KBM-7 (cell line): ENCODE measurements around the gene STK38L.

Experiments
- DNase-seq: peaks from one replicate; pipeline ENCODE4 v3.0.0-alpha.2; 2015
- in situ Hi-C: fragments of 300-500 bp; cut with MboI; formaldehyde crosslinking; loops from 2 replicates; pipeline ENCODE4 v1.14.3; 2020; ENCODE audit warnings: low sequenced_read_pairs, low pct_unique_long_range_greater_than_20kb, mixed read lengths

The STK38L gene

DNA sequence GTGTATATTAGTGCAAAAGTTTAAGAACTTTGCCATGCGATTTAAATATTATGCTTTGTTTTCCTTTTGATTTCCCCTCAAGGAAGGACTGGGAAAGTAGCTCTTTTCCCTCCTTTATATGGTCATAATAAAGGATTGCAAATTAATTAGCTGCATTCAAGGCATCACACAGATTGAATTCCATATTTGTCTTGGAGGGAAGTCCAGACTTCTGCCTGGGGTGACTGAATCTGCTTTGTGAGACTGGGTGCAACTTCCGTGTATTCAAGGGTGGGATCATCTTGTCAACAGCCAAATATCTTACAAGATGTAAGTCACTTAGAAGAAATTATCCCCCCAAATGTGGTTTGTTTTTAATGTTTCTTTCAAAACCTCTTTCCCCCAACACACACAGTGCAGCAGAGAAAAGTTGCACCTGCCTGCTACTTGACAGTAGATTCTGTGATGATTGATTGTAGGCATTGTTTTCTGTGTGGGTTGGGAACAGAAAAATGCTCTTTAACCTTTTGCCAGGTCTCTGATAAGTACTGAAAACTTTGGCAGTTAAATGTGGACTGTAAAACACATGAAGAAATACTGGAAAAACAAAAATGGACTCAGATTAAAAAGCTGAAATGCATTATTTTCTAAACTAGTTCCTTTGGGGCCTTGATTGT lies 28.4 kb downstream of the STK38L start:
- no peak for DNase-seq
- in situ Hi-C loops = no loop called here

GRCh38 chr12:27273114-27273513 lies 29.0 kb downstream of the STK38L start:
- no peak for DNase-seq
- in situ Hi-C loops = no loop called here

DNA sequence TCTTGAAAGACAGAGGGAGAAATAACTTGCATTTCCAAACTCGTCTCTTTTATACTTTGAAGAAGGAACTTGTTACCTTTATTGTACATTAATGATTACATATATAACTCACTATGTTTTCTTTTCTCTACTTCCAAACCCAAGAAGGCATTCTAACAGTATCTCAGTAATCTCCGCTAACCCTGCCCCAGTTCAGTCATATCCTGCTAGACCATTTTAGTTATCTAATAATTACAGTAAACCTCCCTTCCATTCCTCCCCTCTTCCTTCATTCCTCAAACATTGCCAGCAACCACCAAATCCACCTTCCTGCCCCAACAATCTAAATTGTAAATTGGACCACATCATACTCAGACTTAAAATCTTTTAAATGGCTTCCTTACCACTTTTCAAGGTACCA lies 30.6 kb downstream of the STK38L start:
- DNase-seq = no peak
- in situ Hi-C loops = no loop called here

DNA sequence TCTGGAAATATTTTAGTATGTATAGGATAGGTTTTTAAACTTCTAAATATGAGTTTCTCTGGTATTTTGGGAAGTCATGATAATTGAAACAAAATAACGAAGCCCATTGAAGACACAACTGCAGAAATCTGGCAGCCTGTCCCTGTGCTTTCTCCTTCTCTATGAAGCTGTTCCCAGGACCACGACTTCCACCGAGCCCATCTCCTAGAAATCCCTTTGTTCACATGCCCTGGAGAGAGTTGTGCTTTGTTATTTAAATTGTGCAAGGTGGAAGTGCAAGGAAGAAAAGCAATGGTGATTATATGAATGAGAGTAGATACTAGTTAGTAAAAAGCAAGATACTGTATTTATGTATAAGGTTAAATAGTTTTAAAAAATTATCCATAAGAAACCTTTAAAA lies 32.2 kb downstream of the STK38L start:
- DNase-seq = no peak
- in situ Hi-C loops = no loop called here

DNA sequence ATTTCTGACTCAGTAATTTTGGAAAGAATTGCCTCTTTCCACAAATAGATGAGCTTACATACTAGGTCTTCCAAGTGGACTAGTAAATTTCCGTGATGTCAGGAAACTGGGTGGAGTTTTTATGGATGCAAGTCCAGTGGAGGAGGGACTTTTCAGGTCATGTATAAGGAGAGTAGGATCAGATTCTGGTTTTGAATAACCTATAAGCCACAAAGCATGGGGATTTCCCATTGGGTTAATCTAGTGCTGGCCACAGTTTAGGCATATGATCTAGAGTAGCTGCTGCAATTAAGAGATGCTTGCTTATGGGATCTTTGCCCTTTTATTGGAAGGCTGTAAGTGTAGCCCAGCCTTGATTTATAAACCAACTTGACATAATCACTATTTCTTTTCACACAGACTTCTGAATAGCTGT lies 33.8 kb downstream of the STK38L start:
- DNase-seq = no peak
- in situ Hi-C loops = no loop called here

GRCh38 chr12:27279826-27280225 lies 35.7 kb downstream of the STK38L start:
- in situ Hi-C loops = no loop called here
- DNase-seq = peak; percentile 63

DNA sequence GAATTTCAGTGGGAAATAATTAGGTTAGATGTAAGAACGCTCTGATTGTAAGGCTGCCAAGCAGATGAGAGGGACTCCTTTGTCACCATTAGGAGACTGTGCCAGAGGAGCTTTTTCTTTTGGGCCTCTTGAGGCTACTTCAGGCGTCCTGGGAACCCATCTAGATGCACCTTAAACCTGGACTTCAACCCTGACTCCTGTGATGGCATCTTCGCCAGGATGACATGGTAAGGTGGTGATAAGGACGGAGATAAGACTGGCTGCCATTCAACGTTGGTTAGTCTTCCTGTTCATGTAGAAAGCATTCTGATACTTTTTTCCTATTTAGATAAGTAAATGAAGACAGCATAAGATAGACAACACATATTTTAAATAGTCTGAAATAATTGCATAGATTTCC lies 36.3 kb downstream of the STK38L start:
- no peak for DNase-seq
- in situ Hi-C loops = no loop called here

DNA sequence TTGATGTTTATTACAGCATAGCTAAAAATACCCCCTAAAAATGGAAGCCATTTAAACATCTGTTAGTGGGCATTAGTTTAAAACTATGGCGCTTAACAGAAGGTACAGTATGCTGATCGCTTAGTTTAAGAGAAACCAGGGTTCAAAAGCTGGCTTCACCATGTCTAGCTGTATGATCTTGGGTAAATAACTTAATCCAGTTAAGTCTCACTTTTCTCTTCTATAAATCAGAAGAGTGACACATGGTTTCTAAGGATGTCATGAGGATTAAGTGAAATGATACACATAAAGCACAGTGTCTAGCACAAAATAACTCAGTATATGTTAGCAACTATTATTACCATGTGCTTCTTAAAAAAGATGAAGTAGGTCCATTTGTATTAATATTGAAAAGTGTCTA lies 38.7 kb downstream of the STK38L start:
- in situ Hi-C loops = no loop called here
- DNase-seq = no peak

DNA sequence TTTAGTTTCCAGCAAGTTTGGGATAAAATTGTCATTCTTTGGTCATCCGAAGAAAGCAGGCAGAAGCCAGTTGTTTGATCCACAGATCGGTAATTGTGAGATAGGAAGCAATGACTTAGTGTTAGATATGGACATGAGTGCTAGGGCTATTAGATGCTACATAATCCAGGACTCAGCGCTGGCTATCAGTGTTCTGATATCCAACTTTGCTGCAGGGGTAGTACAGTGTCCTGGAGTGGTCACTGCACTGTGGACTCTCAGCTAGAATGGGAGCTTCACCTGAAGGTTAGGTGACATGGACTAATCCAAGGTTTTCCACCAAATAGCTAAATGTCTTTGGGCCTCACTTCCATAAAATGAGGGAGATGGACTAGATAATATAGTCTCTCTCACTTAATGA lies 39.9 kb downstream of the STK38L start:
- no peak for DNase-seq
- in situ Hi-C loops = no loop called here

DNA sequence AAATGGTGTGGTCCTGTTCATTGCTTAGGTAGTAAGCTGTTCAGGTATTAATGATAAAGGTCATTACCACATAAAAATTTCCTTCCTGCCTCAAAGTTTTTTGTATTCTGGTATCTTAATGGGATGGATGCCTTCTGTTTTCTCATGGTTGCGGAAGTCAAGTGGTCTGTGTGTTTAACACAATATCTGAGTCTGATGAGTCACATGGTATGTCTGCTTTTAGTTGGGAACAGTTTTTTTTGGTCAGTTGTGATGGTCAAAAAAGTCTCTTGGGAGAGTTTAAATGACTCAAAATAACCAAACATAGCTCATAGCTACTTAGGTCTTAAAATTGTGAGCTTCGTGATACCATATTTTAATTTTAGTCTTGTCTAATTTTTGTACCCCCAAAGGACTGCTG lies 40.7 kb downstream of the STK38L start:
- no peak for DNase-seq
- in situ Hi-C loops = no loop called here

GRCh38 chr12:27285403-27285802 lies 41.3 kb downstream of the STK38L start:
- in situ Hi-C loops = no loop called here
- no peak for DNase-seq

GRCh38 chr12:27289414-27289813 lies 45.3 kb downstream of the STK38L start:
- no peak for DNase-seq
- in situ Hi-C loops = no loop called here

- DNase-seq = no peak
- in situ Hi-C loops = no loop called here
Measured at GRCh38 chr12:27290501-27291168, 46.5 kb downstream of the STK38L start.

DNA sequence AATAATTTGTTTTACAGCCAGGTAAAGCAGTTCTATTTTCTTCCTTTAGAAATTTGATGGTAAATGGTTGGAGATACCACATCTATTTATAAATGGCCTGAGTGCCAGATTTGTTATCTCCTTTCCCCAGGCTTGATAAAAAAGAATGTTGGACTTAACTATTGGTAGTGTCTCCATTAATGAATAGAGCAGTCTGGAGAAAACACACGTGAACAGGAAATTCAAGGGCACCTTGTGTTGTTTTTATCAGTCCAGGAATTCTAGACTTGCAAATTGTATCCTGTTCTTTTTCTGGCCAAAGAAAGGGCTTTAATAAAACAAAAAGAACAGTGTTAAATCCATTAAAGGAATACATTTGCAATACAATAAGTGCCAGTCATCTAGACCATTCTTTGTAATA lies 47.8 kb downstream of the STK38L start:
- no peak for DNase-seq
- in situ Hi-C loops = no loop called here

GRCh38 chr12:27292718-27293117 lies 48.6 kb downstream of the STK38L start:
- in situ Hi-C loops = no loop called here
- DNase-seq = no peak

- no peak for DNase-seq
- in situ Hi-C loops = no loop called here
Measured at GRCh38 chr12:27293463-27293862, 49.4 kb downstream of the STK38L start.

- DNase-seq = no peak
- in situ Hi-C loops = no loop called here
Measured at GRCh38 chr12:27296674-27297073, 52.6 kb downstream of the STK38L start.

- DNase-seq = no peak
- in situ Hi-C loops = no loop called here
Measured at GRCh38 chr12:27297566-27297965, 53.5 kb downstream of the STK38L start.

GRCh38 chr12:27299102-27299501 lies 55.0 kb downstream of the STK38L start:
- DNase-seq = no peak
- in situ Hi-C loops = no loop called here

GRCh38 chr12:27300226-27300625 lies 56.1 kb downstream of the STK38L start:
- in situ Hi-C loops = no loop called here
- no peak for DNase-seq
